Mesodermal cell (in vitro differentiated cells): ENCODE measurements around the gene SLC18B1.

Source experiments
- H3K27ac ChIP-seq: 2 replicates; pipeline ENCODE4 v1.7.0; 2013; ENCODE audit warnings: mild to moderate bottlenecking, low read depth, low read length, moderate library complexity; ENCODE audit not compliant: severe bottlenecking
- H3K36me3 ChIP-seq: 2 replicates; pipeline ENCODE4 v1.7.1; 2013; ENCODE audit warnings: mild to moderate bottlenecking, low read length, moderate library complexity; ENCODE audit not compliant: control insufficient read depth, insufficient read depth
- H3K4me1 ChIP-seq: one replicate; pipeline ENCODE4 v1.7.1; 2013; ENCODE audit warnings: mild to moderate bottlenecking, low read length; ENCODE audit not compliant: insufficient read depth, control insufficient read depth, poor library complexity, severe bottlenecking
- H3K4me3 ChIP-seq: 2 replicates; pipeline ENCODE4 v1.7.0; 2013; ENCODE audit warnings: low read length, control low read depth, mild to moderate bottlenecking; ENCODE audit not compliant: insufficient read depth, poor library complexity, severe bottlenecking; ENCODE audit errors: extremely low read depth
- H3K9me3 ChIP-seq: 2 replicates; pipeline ENCODE4 v1.7.1; 2013; ENCODE audit warnings: mild to moderate bottlenecking, low read length, moderate library complexity; ENCODE audit not compliant: control insufficient read depth
- whole genome bisulfite sequencing, 2 experiments: methylation state at CpG; one replicate each; pipeline ENCODE4 v1.1.5; 2013; ENCODE audit warnings: missing lambda C conversion rate in 2 of 2; ENCODE audit not compliant: insufficient coverage in 2 of 2; 5-methylcytosine and 5-hydroxymethylcytosine counted together

Gene SLC18B1

DNA sequence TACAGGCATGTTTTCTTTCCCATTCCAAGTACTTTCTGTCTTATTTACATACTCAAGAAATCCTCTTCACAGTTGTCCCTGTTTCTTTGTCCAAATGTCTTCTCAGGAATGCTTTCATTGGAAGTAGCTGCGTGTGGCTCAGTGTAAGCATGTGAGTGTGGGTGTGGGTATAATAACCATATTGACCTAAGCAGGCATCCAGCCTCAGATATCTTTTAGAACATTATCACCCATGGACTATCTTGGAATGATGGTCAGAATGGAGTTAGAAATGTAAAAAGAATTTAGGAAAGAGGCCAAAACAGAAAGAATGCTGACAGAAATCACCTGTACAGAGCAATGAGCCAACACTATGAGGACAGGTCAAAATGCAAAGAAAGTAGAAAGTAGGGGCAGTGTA lies 57.2 kb downstream of the SLC18B1 start:
- Histone ChIP-seq H3K9me3 (no peaks in the 10 kb centered on the region), H3K27ac (no peak overlapping the region), H3K36me3 (no peaks in the 10 kb centered on the region), H3K4me1 (no peaks in the 10 kb centered on the region), H3K4me3 (no peak overlapping the region)
- WGBS, 2 experiments: no CpG with 5 or more reads among the region's 1 CpG

DNA sequence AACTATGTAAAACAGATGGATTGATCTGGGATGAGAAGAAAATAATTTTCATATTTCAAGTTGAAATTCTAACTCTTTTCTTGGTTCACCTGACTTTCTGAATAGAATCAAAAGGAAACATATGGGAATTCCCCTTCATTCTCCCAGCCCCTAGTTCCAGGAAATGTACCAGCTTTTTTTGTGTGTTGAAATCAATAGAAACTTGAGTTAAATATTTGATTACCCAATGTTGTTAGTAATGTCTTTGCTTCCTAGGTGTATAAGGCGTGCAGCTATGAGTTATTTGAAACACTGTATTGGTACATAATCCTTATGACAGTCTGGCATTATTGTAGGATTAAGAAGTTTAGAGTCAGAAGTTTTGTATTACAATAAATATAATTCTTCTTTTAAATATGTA lies 62.2 kb downstream of the SLC18B1 start:
- no peaks in the 10 kb centered on the region for H3K4me1 ChIP-seq
- H3K9me3 ChIP-seq: no peaks in the 10 kb centered on the region
- no peak overlapping the region for H3K4me3 ChIP-seq
- no peak overlapping the region for H3K27ac ChIP-seq
- H3K36me3 ChIP-seq: no peaks in the 10 kb centered on the region
- WGBS, 2 experiments: no CpG with 5 or more reads among the region's 1 CpG

DNA sequence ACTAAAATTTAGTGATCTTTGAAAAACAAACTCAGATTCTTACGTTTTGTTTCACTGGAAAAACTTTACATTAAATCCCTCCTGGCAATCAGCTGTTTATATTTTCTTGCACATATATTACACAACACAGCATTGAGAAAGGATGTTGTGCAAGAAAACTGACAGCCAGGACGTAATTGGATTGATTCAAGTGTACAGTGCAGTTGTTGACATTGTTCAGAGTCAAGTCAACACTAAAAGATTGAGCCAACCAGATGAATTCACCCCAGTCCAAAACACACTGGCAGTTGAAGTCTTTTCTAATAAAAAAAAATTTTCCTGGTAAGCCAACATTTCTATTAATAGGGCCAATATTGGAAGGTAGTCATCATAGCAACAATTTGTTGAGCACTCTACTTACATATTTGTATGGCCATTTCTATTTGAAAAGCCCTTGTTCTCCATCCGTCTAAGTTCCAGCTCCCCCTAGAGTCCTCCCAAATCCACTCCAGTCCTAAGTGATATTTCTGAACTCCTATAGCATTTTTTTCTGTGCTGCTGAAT lies 63.7 kb downstream of the SLC18B1 start:
- H3K9me3 ChIP-seq: no peaks in the 10 kb centered on the region
- no peaks in the 10 kb centered on the region for H3K4me1 ChIP-seq
- no peaks in the 10 kb centered on the region for H3K36me3 ChIP-seq
- no peak overlapping the region for H3K27ac ChIP-seq
- H3K4me3 ChIP-seq: no peak overlapping the region
- 0 to 33% methylated on average over 1 of the region's 3 CpGs for WGBS, 2 experiments

DNA sequence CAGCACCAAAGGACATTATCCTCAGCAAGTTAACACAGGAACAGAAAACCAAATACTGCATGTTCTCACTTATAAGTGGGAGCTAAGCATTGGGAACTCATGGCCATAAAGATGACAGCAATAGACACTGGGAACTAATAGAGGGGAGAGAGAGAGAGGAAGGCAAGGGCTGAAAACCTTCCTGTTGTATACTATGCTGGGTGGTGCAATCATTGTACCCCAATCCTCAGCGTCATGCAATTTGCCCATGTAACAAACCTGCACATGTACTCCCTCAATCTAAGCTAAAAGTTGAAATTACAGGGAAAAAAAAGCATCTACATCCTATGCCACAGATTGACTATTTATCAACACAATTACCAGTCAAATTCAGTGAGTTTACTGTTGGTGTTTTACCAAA lies 64.6 kb downstream of the SLC18B1 start:
- WGBS, 2 experiments: no CpG with 5 or more reads among the region's 1 CpG
- no peaks in the 10 kb centered on the region for H3K4me1 ChIP-seq
- H3K36me3 ChIP-seq: no peaks in the 10 kb centered on the region
- H3K4me3 ChIP-seq: no peak overlapping the region
- no peak overlapping the region for H3K27ac ChIP-seq
- no peaks in the 10 kb centered on the region for H3K9me3 ChIP-seq

DNA sequence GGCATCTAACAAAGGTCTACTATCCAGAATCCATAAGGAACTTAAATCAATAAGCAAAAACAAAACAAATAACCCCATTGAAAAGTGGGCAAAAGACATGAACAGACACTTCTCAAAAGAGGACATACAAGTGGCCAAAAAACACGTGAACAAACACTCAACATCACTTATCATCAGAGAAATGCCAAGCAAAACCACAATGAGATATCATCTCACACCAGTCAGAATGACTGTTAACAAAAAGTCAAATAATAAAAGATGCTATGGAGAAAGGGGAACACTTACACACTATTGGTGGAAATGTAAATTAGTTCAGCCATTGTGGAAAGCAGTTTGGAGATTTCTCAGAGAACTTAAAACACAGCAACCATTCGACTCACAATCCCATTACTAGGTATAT lies 65.2 kb downstream of the SLC18B1 start:
- no peak overlapping the region for H3K27ac ChIP-seq

DNA sequence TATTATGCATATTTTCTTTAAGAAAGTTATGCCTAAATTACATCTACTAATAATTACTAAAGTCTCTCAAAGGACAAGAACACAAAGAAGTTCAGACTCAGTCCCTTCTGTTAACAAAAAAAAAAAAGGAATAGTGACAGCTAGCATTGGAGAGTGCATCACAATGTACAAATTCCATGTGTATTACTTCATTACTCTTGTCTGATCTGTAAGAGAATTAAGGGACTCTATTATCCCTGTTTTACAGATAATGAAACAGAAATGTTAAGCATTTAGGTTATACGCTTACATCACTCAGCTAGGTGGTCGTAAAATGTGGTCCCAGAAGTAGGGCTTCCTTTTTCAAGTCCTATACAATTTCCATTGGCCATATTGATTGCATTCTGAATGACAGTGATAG lies 67.4 kb downstream of the SLC18B1 start:
- H3K27ac ChIP-seq: no peak overlapping the region
- no peaks in the 10 kb centered on the region for H3K36me3 ChIP-seq
- no peaks in the 10 kb centered on the region for H3K9me3 ChIP-seq
- H3K4me1 ChIP-seq: no peaks in the 10 kb centered on the region
- 95% methylated on average over 2 of the region's 2 CpGs; no CpG with 5 or more reads in 1 of the 2 experiments for WGBS, 2 experiments
- H3K4me3 ChIP-seq: no peak overlapping the region

More for the DNA sequence above, 65.2 kb downstream of the SLC18B1 start:
- Histone ChIP-seq H3K4me1 (no peaks in the 10 kb centered on the region), H3K9me3 (no peaks in the 10 kb centered on the region), H3K4me3 (no peak overlapping the region), H3K36me3 (no peaks in the 10 kb centered on the region)
- WGBS, 2 experiments: 60 to 86% methylated on average over 1 to 2 of the region's 2 CpGs

DNA sequence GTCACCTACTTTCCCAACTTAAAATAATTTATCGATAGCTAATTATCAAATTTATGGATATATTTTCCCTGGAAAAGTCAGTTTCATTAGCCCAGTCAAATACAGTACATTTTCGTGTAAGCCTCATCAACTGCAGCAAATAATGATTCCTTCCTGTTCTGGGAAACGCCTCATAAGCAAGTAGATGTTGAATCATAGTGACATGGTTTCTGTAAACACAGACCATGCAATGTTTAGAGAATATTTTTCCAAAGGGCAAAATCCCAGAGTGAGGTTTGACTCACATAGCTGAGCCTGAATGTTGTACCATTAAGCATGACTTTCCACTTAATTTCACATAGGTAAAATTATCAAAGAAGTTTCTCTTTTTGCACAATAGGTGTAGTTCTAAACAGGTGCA lies 67.9 kb downstream of the SLC18B1 start:
- H3K4me3 ChIP-seq: no peak overlapping the region
- H3K27ac ChIP-seq: no peak overlapping the region
- 100% methylated on average over 2 of the region's 3 CpGs; no CpG with 5 or more reads in 1 of the 2 experiments for WGBS, 2 experiments
- no peaks in the 10 kb centered on the region for H3K36me3 ChIP-seq
- H3K9me3 ChIP-seq: no peaks in the 10 kb centered on the region
- no peaks in the 10 kb centered on the region for H3K4me1 ChIP-seq

DNA sequence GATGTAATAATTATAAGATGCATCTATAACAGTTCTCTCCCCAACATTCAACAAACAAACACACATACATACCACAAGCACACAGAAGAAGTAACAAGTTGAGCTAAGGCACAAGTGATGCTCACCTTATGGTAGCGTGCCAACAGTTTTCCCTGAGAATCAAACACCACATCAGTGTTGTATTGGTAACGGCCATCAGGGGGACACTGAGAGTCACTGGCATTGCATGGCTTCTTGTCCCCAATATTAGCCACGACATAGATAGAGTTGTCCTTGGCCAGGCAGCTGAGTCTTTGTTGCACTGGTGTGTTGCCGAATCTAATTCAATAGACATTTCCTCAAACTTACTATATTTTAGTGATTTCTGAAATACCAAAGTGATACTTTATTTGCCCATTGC lies 69.8 kb downstream of the SLC18B1 start:
- no peaks in the 10 kb centered on the region for H3K9me3 ChIP-seq
- no peaks in the 10 kb centered on the region for H3K4me1 ChIP-seq
- H3K27ac ChIP-seq: no peak overlapping the region
- no peak overlapping the region for H3K4me3 ChIP-seq
- 90 to 100% methylated on average over 1 to 2 of the region's 4 CpGs for WGBS, 2 experiments
- H3K36me3 ChIP-seq: no peaks in the 10 kb centered on the region

DNA sequence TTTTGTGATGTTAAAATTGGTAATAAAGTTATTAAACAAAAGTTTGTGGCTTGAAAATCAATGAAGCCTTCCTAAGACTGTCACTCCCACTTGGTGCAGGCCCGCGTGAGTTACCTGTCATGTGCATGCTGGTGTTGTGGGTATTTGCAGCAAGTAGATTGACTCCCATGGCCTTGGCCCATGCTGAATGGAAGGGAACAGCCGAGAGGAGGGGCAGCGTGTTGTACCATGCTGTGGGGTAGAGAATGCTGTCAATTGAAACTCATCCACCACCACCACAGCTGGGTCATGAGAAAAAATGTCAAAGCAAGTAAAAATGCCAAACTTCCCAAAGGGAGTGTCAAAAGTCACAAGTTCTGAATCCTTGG lies 71.8 kb downstream of the SLC18B1 start:
- no CpG with 5 or more reads among the region's 4 CpGs for WGBS, 2 experiments
- H3K9me3 ChIP-seq: no peaks in the 10 kb centered on the region

DNA sequence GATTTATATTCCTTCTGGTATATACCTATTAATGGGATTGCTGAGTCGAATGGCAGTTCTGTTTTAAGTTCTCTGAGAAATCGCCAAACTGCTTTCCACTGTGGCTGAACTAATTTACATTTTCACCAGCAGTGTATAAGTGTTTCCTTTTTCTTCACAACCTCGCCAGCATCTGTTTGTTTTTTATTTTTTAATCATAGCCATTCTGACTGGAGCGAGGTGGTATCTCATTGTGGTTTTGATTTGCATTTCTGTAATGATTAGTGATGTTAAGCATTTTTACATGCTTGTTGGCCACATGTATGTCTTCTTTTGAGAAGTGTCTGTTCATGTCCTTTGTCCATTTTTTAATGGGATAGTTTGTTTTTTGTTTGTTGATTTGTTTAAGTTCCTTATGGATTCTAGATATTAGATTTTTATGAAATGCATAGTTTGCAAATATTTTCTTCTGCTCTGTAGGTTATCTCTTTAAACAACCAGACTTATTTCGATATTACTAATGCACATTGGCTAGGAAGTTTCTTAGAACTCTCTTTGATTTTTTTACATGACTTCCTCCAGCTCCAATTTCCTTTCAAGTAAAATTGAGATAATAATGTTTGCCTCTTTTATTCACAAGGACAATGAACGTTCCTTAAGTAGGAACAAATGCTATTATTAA lies 72.4 kb downstream of the SLC18B1 start:
- no peaks in the 10 kb centered on the region for H3K9me3 ChIP-seq
- H3K36me3 ChIP-seq: no peaks in the 10 kb centered on the region
- no peak overlapping the region for H3K4me3 ChIP-seq
- WGBS, 2 experiments: 60% methylated on average over 1 of the region's 6 CpGs; no CpG with 5 or more reads in 1 of the 2 experiments
- H3K4me1 ChIP-seq: no peaks in the 10 kb centered on the region
- no peak overlapping the region for H3K27ac ChIP-seq

More for the DNA sequence above, 71.8 kb downstream of the SLC18B1 start:
- Histone ChIP-seq H3K27ac (no peak overlapping the region), H3K36me3 (no peaks in the 10 kb centered on the region), H3K4me3 (no peak overlapping the region), H3K4me1 (no peaks in the 10 kb centered on the region)

DNA sequence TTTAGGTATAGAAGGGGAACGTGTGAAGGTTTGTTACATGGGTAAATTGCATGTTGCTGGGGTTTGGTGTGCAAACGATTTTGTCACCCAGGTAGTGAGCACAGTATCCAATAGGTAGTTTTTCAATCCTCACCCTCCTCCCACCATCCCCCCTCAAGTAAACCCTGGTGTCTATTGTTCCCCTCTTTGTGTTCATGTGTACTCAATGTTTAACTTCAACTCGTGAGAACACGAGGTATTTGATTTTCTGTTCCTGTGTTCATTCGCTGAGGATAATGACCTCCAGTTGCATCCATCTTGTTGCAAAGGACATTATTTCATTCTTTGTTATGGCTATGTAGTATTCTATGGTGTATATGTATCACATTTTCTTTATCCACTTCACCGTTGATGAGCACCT lies 73.0 kb downstream of the SLC18B1 start:
- Histone ChIP-seq H3K27ac (no peak overlapping the region), H3K36me3 (no peaks in the 10 kb centered on the region)
- 71 to 100% methylated on average over 3 to 4 of the region's 6 CpGs for WGBS, 2 experiments

More for the DNA sequence above, 73.0 kb downstream of the SLC18B1 start:
- H3K4me3 ChIP-seq: no peak overlapping the region
- H3K9me3 ChIP-seq: no peaks in the 10 kb centered on the region
- no peaks in the 10 kb centered on the region for H3K4me1 ChIP-seq
